Rectal smooth muscle tissue (tissue), 1 donor: ENCODE data around the gene AGBL3.
A peak's percentile ranks its signal among the peaks of the same experiment; 100 is the strongest.

Experiments
- H3K27ac ChIP-seq: one replicate; pipeline ENCODE4 v1.7.0; 2013; ENCODE audit warnings: low read depth, low read length, inconsistent platforms
- H3K27me3 ChIP-seq: one replicate; pipeline ENCODE4 v1.7.0; 2013; ENCODE audit warnings: low read length; ENCODE audit not compliant: control insufficient read depth, insufficient read depth
- H3K36me3 ChIP-seq: one replicate; pipeline ENCODE4 v1.7.0; 2013; ENCODE audit warnings: low read length; ENCODE audit not compliant: control insufficient read depth, insufficient read depth
- H3K4me1 ChIP-seq: one replicate; pipeline ENCODE4 v1.7.0; 2013; ENCODE audit warnings: low read length; ENCODE audit not compliant: control insufficient read depth, insufficient read depth
- H3K4me3 ChIP-seq: one replicate; pipeline ENCODE4 v1.7.0; 2013; ENCODE audit warnings: low read length
- H3K9ac ChIP-seq: one replicate; pipeline ENCODE4 v1.7.0; 2013; ENCODE audit warnings: low read length

AGBL3 gene

DNA sequence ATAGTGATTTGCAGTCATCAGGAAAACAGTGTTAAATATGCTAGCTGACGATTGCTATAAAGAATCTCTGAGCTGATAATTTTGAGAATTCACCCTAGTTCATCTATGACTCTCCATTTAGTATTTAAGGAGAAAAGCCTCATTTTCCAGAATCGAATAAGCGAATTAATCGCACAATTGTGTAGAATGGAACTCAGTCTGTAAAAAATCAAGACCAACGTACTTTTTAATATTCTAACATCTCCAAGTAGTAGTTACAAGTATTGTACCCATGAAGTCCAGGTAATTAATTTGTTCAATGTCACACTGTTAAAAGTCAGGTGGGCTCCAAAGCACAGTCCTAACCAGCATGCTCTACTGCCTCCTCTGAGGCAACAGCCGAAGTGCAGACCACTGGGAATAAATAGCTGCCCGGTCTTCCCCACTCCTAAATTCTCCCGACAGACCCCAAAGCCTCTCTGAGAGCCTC lies 380 bp upstream of the AGBL3 start:
- Histone ChIP-seq H3K36me3 (no peaks in the 10 kb centered on the region), H3K27me3 (no peaks in the 10 kb centered on the region), H3K9ac (peak overlapping the region; percentile 90), H3K27ac (peak overlapping the region; percentile 94), H3K4me1 (peaks cover 9% of the 10 kb centered on the region), H3K4me3 (peak overlapping the region; percentile 99)

DNA sequence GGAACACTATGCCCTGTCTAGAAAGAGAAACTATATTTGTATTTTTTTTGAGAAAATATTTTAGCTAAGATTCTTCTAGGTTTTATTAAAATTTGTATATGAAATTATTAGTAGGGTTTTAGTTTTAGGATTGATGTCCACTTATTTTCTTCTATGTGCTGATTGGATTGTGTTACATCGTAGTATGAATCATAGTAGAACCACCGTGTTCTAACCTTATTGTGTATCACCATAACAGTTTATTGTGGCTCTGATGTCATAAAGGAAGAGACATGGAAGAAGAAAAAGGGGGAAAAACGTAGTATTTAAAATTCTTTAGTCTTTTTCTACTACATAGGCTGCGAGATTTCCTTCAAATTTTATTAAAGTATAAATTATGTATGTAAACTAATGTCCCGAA lies 1.9 kb downstream of the AGBL3 start:
- Histone ChIP-seq H3K4me1 (peaks cover 9% of the 10 kb centered on the region), H3K36me3 (no peaks in the 10 kb centered on the region), H3K27me3 (no peaks in the 10 kb centered on the region), H3K27ac (no peak overlapping the region), H3K9ac (no peak overlapping the region), H3K4me3 (no peak overlapping the region)

DNA sequence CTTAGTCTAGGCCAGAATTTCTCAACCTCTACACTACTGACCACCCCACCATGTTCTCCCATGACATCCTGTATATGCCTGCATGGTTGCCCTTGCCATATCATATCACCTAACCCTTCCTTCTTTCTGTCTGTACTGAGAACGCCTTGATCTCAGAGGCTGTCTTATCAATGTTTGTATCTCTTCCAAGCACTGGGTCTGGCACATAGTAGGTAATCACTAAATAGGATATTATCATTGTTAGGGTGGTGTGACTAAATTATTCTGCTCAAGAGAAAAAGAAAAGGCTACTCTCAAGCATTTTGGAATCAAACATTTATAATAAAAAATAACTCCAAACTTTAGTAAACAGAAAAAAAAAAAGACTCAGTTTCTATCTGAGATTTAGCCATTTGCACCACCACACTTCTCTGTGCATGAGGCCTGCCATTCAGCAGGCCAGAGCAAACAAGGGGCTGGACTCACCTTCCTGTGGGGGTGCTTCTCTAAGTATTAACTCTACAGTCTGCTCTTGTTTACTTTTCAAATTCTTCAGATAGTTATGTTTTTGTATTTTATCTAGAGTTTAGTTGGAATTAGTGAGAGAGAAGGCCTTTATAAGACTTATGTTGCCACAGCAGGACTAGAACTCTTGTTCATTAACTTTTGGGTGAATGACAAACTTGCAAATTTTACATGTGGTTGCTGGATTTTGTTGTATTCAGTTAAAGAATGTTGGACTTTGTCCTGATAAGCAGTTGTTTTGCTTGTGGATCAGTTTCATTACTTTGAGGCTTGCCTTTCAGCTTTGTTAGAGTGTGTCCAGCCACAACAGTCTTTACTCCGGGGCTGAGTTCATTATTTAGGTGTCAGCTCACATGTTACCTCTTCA lies 5.4 kb downstream of the AGBL3 start:
- H3K27ac ChIP-seq = no peak overlapping the region
- H3K4me3 ChIP-seq = no peak overlapping the region

DNA sequence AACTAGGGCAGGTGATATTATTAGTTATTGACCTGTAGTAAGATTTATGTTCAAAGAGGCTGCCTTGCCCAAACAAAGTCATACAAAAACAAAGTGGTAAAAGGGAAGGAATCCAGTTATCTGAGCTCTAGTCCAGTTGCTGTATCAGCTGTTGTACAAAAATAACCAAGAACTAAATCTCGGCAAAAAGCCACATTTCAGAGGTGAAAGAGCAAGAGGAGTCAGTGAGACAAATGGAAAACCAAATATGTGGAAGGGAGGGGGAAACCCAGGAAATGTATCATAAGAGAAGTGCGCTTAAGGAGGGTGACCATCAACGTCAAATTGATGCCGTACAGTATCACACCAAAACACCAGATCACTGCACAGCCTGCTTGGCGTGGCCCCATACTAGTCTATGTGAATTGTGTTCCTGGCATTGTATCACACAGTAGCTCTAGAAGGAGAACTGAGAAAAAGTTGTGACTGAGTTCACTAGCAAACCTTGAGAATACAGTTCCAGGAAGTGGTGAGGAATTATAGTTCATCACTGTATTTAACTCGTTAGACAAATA lies 6.4 kb downstream of the AGBL3 start:
- Histone ChIP-seq H3K9ac (no peak overlapping the region), H3K4me1 (peaks cover 9% of the 10 kb centered on the region), H3K27me3 (no peaks in the 10 kb centered on the region), H3K36me3 (no peaks in the 10 kb centered on the region), H3K27ac (no peak overlapping the region), H3K4me3 (no peak overlapping the region)

More for the DNA sequence above, 5.4 kb downstream of the AGBL3 start:
- Histone ChIP-seq H3K36me3 (no peaks in the 10 kb centered on the region), H3K27me3 (no peaks in the 10 kb centered on the region), H3K4me1 (peaks cover 6% of the 10 kb centered on the region), H3K9ac (no peak overlapping the region)

DNA sequence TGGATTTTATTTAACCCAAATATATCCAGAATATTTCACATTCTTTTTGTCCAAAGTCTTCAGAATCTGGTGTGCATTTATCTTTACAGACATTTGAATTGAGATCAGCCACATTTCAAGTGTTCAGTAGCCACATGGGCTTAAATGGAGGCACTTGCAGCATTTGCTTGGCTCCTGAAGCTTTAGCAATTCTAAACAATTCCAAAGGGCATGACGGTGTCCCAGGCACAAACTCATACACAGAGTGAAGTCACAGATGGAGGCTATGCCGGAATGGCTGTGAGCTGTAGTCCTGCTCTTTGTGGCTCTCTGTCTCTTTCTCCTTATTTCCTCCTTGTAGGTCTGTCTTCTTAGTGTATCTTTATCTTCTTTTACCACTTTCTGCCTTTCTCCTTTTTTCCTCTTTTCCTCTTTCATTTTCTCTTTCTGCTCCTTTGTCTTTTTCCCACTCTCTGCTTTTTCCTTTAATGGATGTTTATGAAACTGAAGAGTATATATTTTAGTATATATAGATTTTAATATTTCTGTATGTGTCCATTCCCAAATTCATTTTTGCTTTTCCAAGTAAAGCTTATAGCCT lies 7.7 kb downstream of the AGBL3 start:
- Histone ChIP-seq H3K9ac (no peak overlapping the region), H3K27me3 (no peaks in the 10 kb centered on the region), H3K27ac (no peak overlapping the region), H3K4me1 (peaks cover 7% of the 10 kb centered on the region), H3K36me3 (no peaks in the 10 kb centered on the region), H3K4me3 (no peak overlapping the region)

DNA sequence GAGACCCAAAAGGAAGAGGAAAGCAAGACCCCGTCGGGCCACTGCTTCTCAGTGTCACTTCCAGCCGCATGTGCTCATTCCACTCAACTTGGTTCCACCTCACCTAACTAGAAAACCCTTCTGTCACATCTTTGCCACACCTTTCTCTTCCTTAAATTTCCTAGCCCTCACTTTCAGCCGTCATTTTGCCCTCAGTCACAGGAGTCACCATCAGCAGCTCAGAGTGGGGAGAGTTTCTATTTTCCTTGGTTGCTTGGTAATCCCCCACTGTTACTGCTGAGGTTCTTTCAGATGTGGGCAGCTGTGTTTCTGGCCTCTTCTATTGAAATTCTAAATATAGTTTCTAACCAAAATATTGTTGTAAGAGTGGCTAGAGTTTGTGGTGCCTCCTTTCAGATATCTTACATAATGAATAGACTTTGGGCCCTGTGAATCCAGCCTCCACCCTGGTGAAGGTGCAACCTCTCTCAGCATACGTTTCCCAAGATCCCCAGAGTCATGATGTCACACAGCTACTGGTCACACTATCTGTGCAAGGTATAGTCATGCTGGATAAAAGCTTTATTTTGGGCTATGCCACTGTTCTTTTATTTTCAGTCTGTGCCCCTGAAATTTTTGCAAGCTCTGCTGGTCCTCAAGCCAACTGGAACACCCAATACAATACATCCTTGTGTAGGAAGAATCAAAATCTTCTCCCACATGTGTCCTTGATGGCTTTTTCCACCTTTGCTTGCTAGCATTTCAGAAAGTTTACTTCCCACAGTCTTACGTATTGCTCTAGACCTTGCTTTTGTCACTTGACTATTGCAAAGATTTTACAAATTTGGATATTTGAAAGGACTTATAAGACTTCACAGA lies 9.2 kb downstream of the AGBL3 start:
- H3K27ac ChIP-seq = peak overlapping the region; percentile 9
- H3K4me3 ChIP-seq = no peak overlapping the region
- no peaks in the 10 kb centered on the region for H3K36me3 ChIP-seq
- H3K27me3 ChIP-seq = no peaks in the 10 kb centered on the region
- peaks cover 7% of the 10 kb centered on the region for H3K4me1 ChIP-seq
- H3K9ac ChIP-seq = no peak overlapping the region

DNA sequence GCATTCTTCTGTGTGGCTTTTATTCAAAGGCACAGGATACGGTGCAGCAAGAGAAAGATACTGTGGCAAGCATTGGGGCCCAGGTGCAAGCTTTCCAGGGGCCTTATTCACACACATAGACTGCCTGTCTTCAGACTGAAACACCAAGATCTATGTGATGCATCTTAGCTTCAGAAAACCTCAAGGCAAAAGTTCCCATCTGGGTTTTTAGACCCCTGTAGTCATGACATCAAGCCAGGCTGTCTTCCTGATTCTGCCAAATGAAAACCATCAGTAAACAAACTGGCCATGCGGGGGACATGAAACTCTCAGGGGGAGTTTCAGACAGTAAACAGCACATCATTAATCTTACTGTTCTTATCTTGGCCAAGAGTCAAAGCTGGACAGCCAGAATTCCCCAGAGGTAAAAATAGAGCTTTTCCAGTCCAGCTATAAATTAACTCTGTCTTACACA lies 9.8 kb downstream of the AGBL3 start:
- peaks cover 7% of the 10 kb centered on the region for H3K4me1 ChIP-seq
- no peak overlapping the region for H3K4me3 ChIP-seq
- no peak overlapping the region for H3K27ac ChIP-seq
- H3K9ac ChIP-seq = no peak overlapping the region
- H3K36me3 ChIP-seq = no peaks in the 10 kb centered on the region
- no peaks in the 10 kb centered on the region for H3K27me3 ChIP-seq

DNA sequence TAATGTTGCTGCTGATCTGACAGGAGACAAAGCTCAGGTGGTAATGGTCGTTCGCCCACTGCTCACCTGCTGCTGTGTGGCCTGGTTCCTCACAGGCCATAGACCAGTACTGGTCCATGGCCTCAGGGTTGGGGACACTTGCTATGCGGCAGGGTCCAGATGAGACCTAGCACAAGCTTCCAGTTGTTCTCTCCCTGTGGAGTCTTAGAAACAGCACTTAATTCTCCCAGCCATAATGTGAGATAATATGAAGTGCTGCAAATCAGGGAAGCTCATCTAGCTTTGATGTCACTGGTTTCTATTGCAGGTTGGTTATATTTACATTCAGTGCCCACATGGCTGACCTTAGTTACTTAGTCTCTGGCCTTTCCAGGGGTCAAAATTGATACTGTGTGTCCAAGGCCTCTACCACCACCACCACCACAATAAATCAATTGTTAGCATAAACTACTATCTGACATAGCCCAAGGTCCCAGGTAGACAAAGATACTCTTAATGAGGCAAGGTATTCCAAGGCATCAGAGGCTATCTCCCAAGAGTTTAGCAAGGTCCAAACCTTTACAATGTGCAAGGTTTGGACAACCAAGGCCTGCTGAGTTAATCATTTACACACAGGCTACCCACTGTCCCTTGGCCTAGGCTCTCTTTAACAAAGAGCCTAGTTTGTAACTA lies 11.0 kb downstream of the AGBL3 start:
- no peaks in the 10 kb centered on the region for H3K27me3 ChIP-seq
- peaks cover 7% of the 10 kb centered on the region for H3K4me1 ChIP-seq
- no peaks in the 10 kb centered on the region for H3K36me3 ChIP-seq
- no peak overlapping the region for H3K4me3 ChIP-seq
- no peak overlapping the region for H3K27ac ChIP-seq
- H3K9ac ChIP-seq = no peak overlapping the region

DNA sequence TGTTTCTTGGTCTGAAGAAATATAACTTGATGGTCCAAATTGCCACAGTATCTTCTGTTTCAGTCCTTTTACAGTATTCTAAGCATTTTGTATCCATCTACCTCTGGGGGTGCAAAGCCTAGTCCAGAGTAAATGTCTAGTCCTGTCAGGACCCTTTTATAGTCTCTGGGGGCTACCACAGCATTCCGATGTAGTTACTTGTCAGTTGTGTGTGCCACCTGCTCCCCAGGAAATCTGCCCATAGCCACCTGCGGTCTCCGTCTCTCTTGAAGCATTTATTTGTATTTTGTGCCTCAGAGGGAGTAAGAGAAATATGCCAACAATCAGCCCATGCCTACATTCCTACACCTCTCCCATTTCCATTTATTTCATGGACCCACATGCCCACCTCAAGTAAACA lies 12.8 kb downstream of the AGBL3 start:
- Histone ChIP-seq H3K4me1 (peaks cover 7% of the 10 kb centered on the region), H3K9ac (no peak overlapping the region), H3K36me3 (no peaks in the 10 kb centered on the region), H3K27ac (no peak overlapping the region), H3K27me3 (no peaks in the 10 kb centered on the region), H3K4me3 (no peak overlapping the region)

DNA sequence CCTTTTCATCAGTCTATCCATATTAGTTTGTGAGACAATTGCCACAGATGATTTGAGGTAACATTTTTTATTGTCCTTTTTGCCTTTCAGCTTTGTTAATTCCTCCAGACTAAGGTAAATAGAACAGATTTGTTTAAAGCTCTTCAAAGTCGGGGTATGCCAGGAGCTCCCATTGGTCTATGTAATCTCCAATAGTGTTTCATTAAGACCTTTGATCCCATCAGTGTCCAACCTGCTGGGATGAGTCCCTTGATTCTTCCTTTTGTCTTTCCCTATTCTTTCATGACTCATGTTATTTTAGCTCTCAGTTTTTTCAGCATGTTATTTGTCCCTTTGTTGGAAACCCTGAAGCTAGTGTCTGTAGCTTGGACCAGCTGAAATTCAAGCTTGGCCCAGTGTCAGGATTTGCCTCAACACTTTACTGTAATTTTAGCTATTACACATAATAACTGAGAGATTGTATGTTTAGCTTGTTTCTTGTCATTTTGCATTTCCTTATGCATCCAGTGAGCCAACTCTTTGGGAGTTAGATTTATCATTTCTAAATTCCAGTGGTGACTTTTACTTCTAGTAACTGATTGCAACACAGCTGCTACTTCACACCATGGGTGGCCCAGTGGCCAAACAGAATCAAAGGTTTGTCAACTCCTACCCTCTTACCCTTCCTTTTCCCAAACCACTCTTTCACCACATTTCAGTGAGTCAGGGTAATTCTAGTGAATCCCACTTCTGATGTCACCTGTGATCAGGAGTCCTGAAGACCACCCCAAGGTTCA lies 15.3 kb downstream of the AGBL3 start:
- no peak overlapping the region for H3K4me3 ChIP-seq
- H3K4me1 ChIP-seq = peaks cover 3% of the 10 kb centered on the region
- no peak overlapping the region for H3K9ac ChIP-seq
- H3K36me3 ChIP-seq = no peaks in the 10 kb centered on the region
- no peaks in the 10 kb centered on the region for H3K27me3 ChIP-seq
- no peak overlapping the region for H3K27ac ChIP-seq

DNA sequence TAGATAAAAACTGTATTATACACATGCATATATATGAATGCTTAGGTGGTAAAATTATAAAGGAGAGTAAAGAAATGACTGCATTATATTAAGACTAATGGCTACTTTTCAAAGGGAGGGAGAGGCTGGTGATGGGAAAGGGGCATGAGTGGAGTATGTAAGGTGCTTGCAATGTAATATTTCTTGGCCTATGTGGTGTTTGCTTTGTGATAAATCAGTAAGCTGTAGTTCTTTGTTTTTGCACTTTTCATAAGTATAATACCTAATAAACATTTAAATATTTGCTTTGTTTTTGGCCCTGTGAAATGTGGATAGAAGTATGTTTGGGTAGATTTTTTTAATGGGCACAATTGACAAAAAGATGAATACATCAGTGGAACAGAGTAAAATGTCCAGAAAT lies 25.9 kb downstream of the AGBL3 start:
- no peak overlapping the region for H3K9ac ChIP-seq
- H3K27me3 ChIP-seq = no peaks in the 10 kb centered on the region
- H3K36me3 ChIP-seq = no peaks in the 10 kb centered on the region
- no peak overlapping the region for H3K27ac ChIP-seq
- H3K4me1 ChIP-seq = no peaks in the 10 kb centered on the region
- H3K4me3 ChIP-seq = no peak overlapping the region
